Mesothelial cell of epicardium (in vitro differentiated cells): Measurements from ENCODE around the gene SLC16A9. TPM values are rescaled to one million over a fixed set of nuclear protein-coding genes. Genes with fewer than 3 reads are reported as not detected.

ENCODE experiments used
- DNase-seq, 2 experiments: peaks; one replicate each; pipeline ENCODE4 v3.0.0; 2021; ENCODE audit warnings: low spot score in 2 of 2; ENCODE audit not compliant: unreplicated experiment in 2 of 2
- H3K27ac Mint-ChIP-seq: 2 replicates; pipeline ENCODE4 v1.8.0; 2021; ENCODE audit warnings: mixed read lengths
- H3K27me3 Mint-ChIP-seq: 2 replicates; pipeline ENCODE4 v1.8.0; 2021; ENCODE audit warnings: low read depth, mixed read lengths
- H3K36me3 Mint-ChIP-seq: 2 replicates; pipeline ENCODE4 v1.8.0; 2021; ENCODE audit warnings: mixed read lengths
- H3K4me1 Mint-ChIP-seq: 2 replicates; pipeline ENCODE4 v1.8.0; 2021; ENCODE audit warnings: mixed read lengths
- H3K4me3 Mint-ChIP-seq: 2 replicates; pipeline ENCODE4 v1.8.0; 2021; ENCODE audit warnings: mild to moderate bottlenecking, moderate library complexity, mixed read lengths
- H3K9me3 Mint-ChIP-seq: 2 replicates; pipeline ENCODE4 v1.8.0; 2021; ENCODE audit warnings: mixed read lengths
- total RNA-seq: library from RNA; stranded (reverse); gene quantifications from 3 replicates; pipeline ENCODE4 v1.2.1, GENCODE V29; 2021
- TF ChIP-seq, protein P1 (sequence below): fragments of 200-600 bp; sonication (generic); IDR thresholded peaks from one replicate; pipeline ENCODE4 v1.5.0; 2021; ENCODE audit warnings: antibody characterized with exemption; ENCODE audit not compliant: unreplicated experiment

The SLC16A9 gene
- total RNA-seq, 1 donor from 2014 or later, result 17.6 TPM

DNA sequence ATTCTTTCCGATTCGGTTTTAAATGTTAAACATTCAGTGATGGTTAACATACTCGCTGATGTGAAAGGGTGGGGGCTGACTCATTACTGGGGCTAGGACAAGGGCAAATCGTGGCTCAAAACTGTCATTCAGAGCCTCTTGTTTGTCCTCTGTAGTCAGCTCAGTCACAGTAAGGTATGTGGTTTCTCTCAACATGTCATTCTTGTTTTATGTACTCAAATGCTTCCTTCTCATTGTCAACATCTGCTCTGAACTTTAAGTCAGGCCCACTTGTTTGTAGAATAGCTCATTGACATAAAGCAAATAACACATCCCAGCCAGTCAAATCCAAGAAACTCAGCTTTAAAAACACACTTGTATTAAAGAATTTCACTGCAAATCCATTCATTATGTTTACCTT lies 7.3 kb downstream of the SLC16A9 start:
- Mint-ChIP-seq H3K27ac (no peak overlapping the region), H3K4me3 (no peak overlapping the region), H3K36me3 (peaks cover 8% of the 10 kb centered on the region), H3K27me3 (no peaks in the 10 kb centered on the region), H3K9me3 (no peaks in the 10 kb centered on the region), H3K4me1 (no peaks in the 10 kb centered on the region)
- TF ChIP-seq, protein P1, sequence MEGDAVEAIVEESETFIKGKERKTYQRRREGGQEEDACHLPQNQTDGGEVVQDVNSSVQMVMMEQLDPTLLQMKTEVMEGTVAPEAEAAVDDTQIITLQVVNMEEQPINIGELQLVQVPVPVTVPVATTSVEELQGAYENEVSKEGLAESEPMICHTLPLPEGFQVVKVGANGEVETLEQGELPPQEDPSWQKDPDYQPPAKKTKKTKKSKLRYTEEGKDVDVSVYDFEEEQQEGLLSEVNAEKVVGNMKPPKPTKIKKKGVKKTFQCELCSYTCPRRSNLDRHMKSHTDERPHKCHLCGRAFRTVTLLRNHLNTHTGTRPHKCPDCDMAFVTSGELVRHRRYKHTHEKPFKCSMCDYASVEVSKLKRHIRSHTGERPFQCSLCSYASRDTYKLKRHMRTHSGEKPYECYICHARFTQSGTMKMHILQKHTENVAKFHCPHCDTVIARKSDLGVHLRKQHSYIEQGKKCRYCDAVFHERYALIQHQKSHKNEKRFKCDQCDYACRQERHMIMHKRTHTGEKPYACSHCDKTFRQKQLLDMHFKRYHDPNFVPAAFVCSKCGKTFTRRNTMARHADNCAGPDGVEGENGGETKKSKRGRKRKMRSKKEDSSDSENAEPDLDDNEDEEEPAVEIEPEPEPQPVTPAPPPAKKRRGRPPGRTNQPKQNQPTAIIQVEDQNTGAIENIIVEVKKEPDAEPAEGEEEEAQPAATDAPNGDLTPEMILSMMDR, result no peak
- DNase-seq, result no peak

DNA sequence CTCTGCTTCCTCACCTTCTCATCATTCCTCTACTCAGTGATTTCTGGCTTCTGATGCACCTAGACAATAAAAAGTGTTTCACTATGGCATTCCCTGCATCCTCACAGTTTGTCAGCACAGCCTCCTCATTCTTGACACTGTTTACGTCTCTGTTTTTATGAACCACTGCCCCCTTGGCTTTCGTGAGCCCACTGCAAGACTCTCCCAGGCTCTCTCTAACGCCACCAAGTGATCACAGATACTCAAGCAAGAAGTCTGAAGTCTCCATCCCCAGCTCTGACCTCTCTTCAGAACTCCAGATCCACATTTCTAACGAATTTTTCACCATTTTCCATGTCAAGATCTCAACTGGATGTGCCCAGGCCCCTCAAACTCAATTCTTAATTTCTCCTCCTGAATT lies 8.9 kb downstream of the SLC16A9 start:
- Mint-ChIP-seq H3K4me1 (no peaks in the 10 kb centered on the region), H3K36me3 (peaks cover 8% of the 10 kb centered on the region), H3K4me3 (no peak overlapping the region), H3K27me3 (no peaks in the 10 kb centered on the region), H3K9me3 (no peaks in the 10 kb centered on the region), H3K27ac (no peak overlapping the region)
- DNase-seq, result no peak
- TF ChIP-seq, protein P1, result no peak

DNA sequence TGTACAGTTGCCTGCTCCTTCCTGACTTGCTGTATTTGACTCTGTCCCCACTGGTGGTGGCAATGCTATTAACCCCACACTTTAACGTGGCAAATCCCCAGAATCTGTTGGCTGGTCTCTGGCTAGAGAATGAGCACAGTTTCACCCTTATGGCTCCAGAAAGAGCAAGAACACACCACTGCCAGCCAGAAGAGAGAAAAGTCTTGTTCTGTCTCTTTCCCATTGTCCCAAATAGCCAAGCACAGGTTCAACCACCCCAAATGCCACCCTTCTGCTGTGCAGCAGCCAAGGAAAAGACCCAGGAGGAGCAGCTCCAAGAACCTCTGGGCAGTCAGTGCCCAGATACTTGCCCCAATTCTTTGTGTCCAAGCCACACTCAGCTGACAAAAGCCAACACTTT lies 11.3 kb downstream of the SLC16A9 start:
- DNase-seq, result no peak
- H3K27me3 Mint-ChIP-seq, result no peaks in the 10 kb centered on the region
- H3K36me3 Mint-ChIP-seq, result peaks cover 7% of the 10 kb centered on the region
- no peak overlapping the region for H3K4me3 Mint-ChIP-seq
- H3K9me3 Mint-ChIP-seq, result peaks cover 4% of the 10 kb centered on the region
- TF ChIP-seq, protein P1, result no peak
- H3K27ac Mint-ChIP-seq, result no peak overlapping the region
- H3K4me1 Mint-ChIP-seq, result no peaks in the 10 kb centered on the region

DNA sequence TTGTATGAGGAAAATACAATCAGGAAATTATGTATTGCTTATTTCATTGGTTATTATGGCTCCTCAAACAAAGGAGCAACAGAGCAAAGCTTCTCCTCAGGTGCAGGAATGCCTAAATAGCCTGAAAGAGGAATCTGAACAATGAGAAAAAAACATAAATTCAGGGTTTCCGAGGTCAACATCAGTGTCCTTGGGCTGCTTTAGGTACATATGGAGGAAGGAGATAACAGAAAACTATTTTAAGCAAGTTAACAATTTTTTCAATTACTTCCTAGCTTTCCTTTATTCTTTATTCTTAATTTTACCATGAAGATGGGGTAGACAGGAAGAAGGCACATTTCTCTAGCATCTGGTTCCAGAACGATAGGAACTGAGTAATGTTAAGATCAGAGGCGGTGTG lies 14.0 kb downstream of the SLC16A9 start:
- Mint-ChIP-seq H3K9me3 (peaks cover 4% of the 10 kb centered on the region), H3K4me1 (no peaks in the 10 kb centered on the region), H3K27ac (no peak overlapping the region), H3K4me3 (no peak overlapping the region), H3K36me3 (peaks cover 3% of the 10 kb centered on the region), H3K27me3 (no peaks in the 10 kb centered on the region)
- no peak for DNase-seq
- TF ChIP-seq, protein P1, result no peak

DNA sequence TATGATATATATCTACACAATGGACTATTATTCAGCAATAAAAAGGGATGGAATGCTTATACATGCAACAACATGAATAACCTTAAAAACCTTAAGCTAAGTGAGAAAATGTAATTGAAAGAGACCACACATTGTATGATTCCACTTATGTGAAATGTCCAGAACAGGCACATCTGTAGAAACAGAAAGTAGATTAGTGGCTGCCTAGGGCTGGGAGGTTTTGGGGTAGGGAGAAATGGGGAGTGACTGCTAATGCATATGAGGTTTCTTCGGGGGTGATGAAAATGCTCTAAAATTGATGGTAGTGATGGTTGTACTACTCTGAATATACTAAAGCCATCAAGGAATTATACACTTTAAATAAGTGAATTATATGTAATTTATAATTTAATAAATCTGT lies 14.7 kb downstream of the SLC16A9 start:
- Mint-ChIP-seq H3K4me3 (no peak overlapping the region), H3K36me3 (peaks cover 8% of the 10 kb centered on the region), H3K27me3 (no peaks in the 10 kb centered on the region), H3K9me3 (peaks cover 4% of the 10 kb centered on the region), H3K27ac (no peak overlapping the region), H3K4me1 (no peaks in the 10 kb centered on the region)
- no peak for DNase-seq
- TF ChIP-seq, protein P1, result no peak

DNA sequence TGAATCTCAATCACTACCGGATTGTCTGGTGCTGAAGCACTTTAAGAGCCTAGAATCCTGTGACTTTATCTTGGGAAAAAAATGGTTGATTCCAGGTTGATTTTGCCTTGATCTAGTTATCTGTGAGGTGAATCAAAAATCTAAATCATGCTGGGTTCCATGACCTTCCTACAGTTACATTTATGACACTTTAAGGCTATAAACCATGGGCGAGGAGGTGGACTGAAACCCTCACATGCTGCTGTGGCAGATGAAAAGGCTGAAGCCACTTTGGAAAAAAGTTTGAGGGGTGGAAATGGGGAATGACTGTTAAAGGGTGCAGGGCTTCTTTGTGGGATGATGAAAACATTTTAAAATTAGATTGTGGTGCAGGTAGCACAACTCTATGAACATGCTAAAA lies 17.5 kb downstream of the SLC16A9 start:
- H3K36me3 Mint-ChIP-seq, result peaks cover 9% of the 10 kb centered on the region

More for the DNA sequence above, 17.5 kb downstream of the SLC16A9 start:
- peaks cover 4% of the 10 kb centered on the region for H3K9me3 Mint-ChIP-seq
- H3K27me3 Mint-ChIP-seq, result no peaks in the 10 kb centered on the region
- H3K27ac Mint-ChIP-seq, result no peak overlapping the region
- TF ChIP-seq, protein P1, result no peak
- H3K4me1 Mint-ChIP-seq, result no peaks in the 10 kb centered on the region
- H3K4me3 Mint-ChIP-seq, result no peak overlapping the region
- DNase-seq, result no peak
